Memory B cell (primary cell): ENCODE data around the gene CCDC107.

Source experiments
- ATAC-seq: fragments of 150-1000 bp; cut with Tn5 transposase; 2 replicates; pipeline ENCODE4 v1.10.0; 2021; ENCODE audit warnings: low read depth, mild to moderate bottlenecking, moderate library complexity
- DNase-seq, 2 donors: peaks; one replicate each; pipeline ENCODE4 v3.0.0; 2022; ENCODE audit warnings: low spot score in 2 of 2
- H3K27ac Mint-ChIP-seq: one replicate; pipeline ENCODE4 v1.8.0; 2022; ENCODE audit warnings: mild to moderate bottlenecking, moderate library complexity, mixed read lengths
- H3K27me3 Mint-ChIP-seq: one replicate; pipeline ENCODE4 v1.8.0; 2022; ENCODE audit warnings: mixed read lengths
- H3K36me3 Mint-ChIP-seq: one replicate; pipeline ENCODE4 v1.8.0; 2022; ENCODE audit warnings: mild to moderate bottlenecking, mixed read lengths
- H3K4me1 Mint-ChIP-seq: one replicate; pipeline ENCODE4 v1.8.0; 2022; ENCODE audit warnings: mixed read lengths
- H3K4me3 Mint-ChIP-seq: one replicate; pipeline ENCODE4 v1.8.0; 2022; ENCODE audit warnings: mild to moderate bottlenecking, moderate library complexity, mixed read lengths
- H3K9me3 Mint-ChIP-seq: one replicate; pipeline ENCODE4 v1.8.0; 2022; ENCODE audit warnings: mixed read lengths

The CCDC107 gene

GRCh38 chr9:35702696-35703095 lies 44.6 kb downstream of the CCDC107 start:
- H3K27me3 Mint-ChIP-seq, result no peaks in the 10 kb centered on the region
- no peaks in the 10 kb centered on the region for H3K4me1 Mint-ChIP-seq
- ATAC-seq (no peak), DNase-seq (no peak)
- no peak overlapping the region for H3K4me3 Mint-ChIP-seq
- H3K27ac Mint-ChIP-seq, result no peak overlapping the region
- peaks cover 32% of the 10 kb centered on the region for H3K36me3 Mint-ChIP-seq
- no peaks in the 10 kb centered on the region for H3K9me3 Mint-ChIP-seq

GRCh38 chr9:35703906-35704672 lies 46.0 kb downstream of the CCDC107 start:
- H3K27ac Mint-ChIP-seq, result no peak overlapping the region
- peaks cover 41% of the 10 kb centered on the region for H3K36me3 Mint-ChIP-seq
- no peaks in the 10 kb centered on the region for H3K9me3 Mint-ChIP-seq
- DNase-seq (no peak), ATAC-seq (no peak)
- peaks cover 2% of the 10 kb centered on the region for H3K4me1 Mint-ChIP-seq
- H3K4me3 Mint-ChIP-seq, result no peak overlapping the region
- H3K27me3 Mint-ChIP-seq, result no peaks in the 10 kb centered on the region

GRCh38 chr9:35705372-35705771 lies 47.3 kb downstream of the CCDC107 start:
- H3K36me3 Mint-ChIP-seq, result peaks cover 42% of the 10 kb centered on the region
- H3K27ac Mint-ChIP-seq, result no peak overlapping the region
- no peak overlapping the region for H3K4me3 Mint-ChIP-seq
- ATAC-seq (no peak), DNase-seq (no peak)
- H3K27me3 Mint-ChIP-seq, result no peaks in the 10 kb centered on the region
- H3K4me1 Mint-ChIP-seq, result peaks cover 2% of the 10 kb centered on the region
- no peaks in the 10 kb centered on the region for H3K9me3 Mint-ChIP-seq

- Mint-ChIP-seq H3K4me1 (peaks cover 2% of the 10 kb centered on the region), H3K36me3 (peaks cover 48% of the 10 kb centered on the region), H3K4me3 (no peak overlapping the region), H3K27me3 (no peaks in the 10 kb centered on the region), H3K9me3 (no peaks in the 10 kb centered on the region), H3K27ac (no peak overlapping the region)
- ATAC-seq (no peak), DNase-seq (no peak)
Measured at GRCh38 chr9:35705836-35706430, 47.8 kb downstream of the CCDC107 start.

- Mint-ChIP-seq H3K4me3 (no peak overlapping the region), H3K9me3 (no peaks in the 10 kb centered on the region), H3K4me1 (peaks cover 2% of the 10 kb centered on the region), H3K36me3 (peaks cover 54% of the 10 kb centered on the region), H3K27me3 (no peaks in the 10 kb centered on the region), H3K27ac (peak overlapping the region; percentile 28)
- ATAC-seq, result no peak
- DNase-seq, result no peak
Measured at GRCh38 chr9:35706951-35707350, 48.9 kb downstream of the CCDC107 start.

- DNase-seq (no peak), ATAC-seq (no peak)
- Mint-ChIP-seq H3K4me3 (no peak overlapping the region), H3K4me1 (peaks cover 2% of the 10 kb centered on the region), H3K27ac (no peak overlapping the region), H3K9me3 (no peaks in the 10 kb centered on the region), H3K36me3 (peaks cover 52% of the 10 kb centered on the region), H3K27me3 (no peaks in the 10 kb centered on the region)
Measured at GRCh38 chr9:35708146-35708545, 50.1 kb downstream of the CCDC107 start.

- Mint-ChIP-seq H3K9me3 (no peaks in the 10 kb centered on the region), H3K27me3 (no peaks in the 10 kb centered on the region), H3K36me3 (peaks cover 54% of the 10 kb centered on the region), H3K27ac (no peak overlapping the region), H3K4me3 (no peak overlapping the region), H3K4me1 (peaks cover 2% of the 10 kb centered on the region)
- ATAC-seq (no peak), DNase-seq (no peak)
Measured at GRCh38 chr9:35710818-35711500, 52.9 kb downstream of the CCDC107 start.
